ENCODE data around the gene EPN2.
A peak's percentile ranks its signal among the peaks of the same experiment; 100 is the strongest.

Gene EPN2

GRCh38 chr17:19261426-19261825, 24.3 kb downstream of the EPN2 start:
- no peak overlapping the region for H3K4me3 ChIP-seq (ENCODE audit: control insufficient read depth, low read depth, low read length)
- TF ChIP-seq, protein P1, sequence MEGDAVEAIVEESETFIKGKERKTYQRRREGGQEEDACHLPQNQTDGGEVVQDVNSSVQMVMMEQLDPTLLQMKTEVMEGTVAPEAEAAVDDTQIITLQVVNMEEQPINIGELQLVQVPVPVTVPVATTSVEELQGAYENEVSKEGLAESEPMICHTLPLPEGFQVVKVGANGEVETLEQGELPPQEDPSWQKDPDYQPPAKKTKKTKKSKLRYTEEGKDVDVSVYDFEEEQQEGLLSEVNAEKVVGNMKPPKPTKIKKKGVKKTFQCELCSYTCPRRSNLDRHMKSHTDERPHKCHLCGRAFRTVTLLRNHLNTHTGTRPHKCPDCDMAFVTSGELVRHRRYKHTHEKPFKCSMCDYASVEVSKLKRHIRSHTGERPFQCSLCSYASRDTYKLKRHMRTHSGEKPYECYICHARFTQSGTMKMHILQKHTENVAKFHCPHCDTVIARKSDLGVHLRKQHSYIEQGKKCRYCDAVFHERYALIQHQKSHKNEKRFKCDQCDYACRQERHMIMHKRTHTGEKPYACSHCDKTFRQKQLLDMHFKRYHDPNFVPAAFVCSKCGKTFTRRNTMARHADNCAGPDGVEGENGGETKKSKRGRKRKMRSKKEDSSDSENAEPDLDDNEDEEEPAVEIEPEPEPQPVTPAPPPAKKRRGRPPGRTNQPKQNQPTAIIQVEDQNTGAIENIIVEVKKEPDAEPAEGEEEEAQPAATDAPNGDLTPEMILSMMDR (conservative IDR thresholded peaks at IDR 0.05; ENCODE audit: control insufficient read depth, insufficient read depth, low read depth, low read length) = no peak

DNA sequence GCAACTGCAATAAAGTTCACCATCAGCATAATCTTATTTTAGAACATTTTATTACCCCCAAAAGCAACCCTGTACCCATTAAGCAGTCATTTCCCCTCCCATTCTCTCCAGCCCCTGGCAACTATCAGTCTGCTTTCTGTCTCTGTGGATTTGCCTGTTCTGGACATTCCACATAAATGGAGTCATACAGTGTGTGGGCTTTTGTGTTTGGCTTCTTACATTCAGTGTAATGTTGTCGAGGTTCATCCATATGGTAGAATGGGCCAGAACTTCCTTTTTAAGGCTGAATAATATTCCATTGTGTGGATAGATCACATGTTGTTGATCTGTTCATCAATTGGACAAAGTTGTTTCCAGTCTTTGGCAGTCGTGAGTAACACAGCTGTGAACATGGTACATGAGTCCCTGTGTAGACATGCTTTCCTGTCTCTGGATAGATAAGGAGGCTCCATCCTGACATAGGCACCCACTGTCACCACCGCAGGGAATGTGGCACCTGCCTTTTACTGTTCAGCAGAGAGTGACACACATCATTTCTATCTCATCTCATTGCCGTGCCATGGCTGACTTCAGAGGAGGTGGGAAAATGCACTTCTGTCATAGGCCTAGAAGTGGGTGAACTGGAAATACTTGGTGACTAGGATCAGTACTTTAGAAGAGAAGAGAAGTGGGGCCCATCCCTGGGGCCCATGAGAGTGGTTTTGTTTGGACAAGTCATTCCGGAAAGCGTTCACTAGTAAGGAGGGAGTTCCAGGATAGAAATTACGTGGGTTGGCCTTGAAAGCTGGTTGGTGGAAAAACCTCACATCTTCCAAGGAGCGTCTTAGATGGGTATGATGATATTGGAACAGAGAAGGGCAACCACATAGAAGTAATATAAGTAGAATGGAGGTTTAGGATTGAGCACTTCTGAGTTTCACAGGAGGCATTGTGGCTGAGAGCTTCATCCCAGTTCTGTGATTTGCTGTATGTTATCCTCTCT, 25.8 kb downstream of the EPN2 start:
- no peak overlapping the region for H3K4me3 ChIP-seq (ENCODE audit: control insufficient read depth, low read depth, low read length)
- TF ChIP-seq, protein P1 (conservative IDR thresholded peaks at IDR 0.05; ENCODE audit: control insufficient read depth, insufficient read depth, low read depth, low read length) = no peak
- peak; percentile 73 for DNase-seq (ENCODE audit: low read depth)

More at GRCh38 chr17:19261426-19261825, 24.3 kb downstream of the EPN2 start:
- no peak for DNase-seq (ENCODE audit: low read depth)

DNA sequence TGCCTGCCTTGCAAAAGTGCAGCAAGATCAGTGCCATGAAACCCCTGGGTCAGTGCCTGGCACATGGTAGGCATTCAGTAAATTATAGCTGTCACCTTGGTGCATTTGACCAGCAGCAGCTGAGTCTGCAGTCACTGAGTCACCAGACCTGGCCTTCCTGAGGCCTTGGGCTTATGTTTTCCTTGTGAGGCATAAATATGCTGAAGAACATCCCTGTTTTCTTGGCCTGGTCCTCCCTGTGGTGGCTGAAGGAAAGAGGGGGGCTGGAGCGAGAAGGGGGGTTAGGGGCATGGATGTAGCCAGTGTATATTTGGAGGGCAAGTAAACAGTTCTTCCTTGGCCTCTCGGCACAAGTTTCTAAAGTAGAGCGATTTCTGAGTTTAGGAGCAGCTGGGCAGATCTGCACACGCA, 26.5 kb downstream of the EPN2 start:
- TF ChIP-seq, protein P1 (conservative IDR thresholded peaks at IDR 0.05; ENCODE audit: control insufficient read depth, insufficient read depth, low read depth, low read length) = no peak
- peak; percentile 77 for DNase-seq (ENCODE audit: low read depth)
- no peak overlapping the region for H3K4me3 ChIP-seq (ENCODE audit: control insufficient read depth, low read depth, low read length)

GRCh38 chr17:19264268-19264667, 27.1 kb downstream of the EPN2 start:
- DNase-seq (ENCODE audit: low read depth) = no peak
- H3K4me3 ChIP-seq (ENCODE audit: control insufficient read depth, low read depth, low read length) = no peak overlapping the region
- TF ChIP-seq, protein P1 (conservative IDR thresholded peaks at IDR 0.05; ENCODE audit: control insufficient read depth, insufficient read depth, low read depth, low read length) = no peak

DNA sequence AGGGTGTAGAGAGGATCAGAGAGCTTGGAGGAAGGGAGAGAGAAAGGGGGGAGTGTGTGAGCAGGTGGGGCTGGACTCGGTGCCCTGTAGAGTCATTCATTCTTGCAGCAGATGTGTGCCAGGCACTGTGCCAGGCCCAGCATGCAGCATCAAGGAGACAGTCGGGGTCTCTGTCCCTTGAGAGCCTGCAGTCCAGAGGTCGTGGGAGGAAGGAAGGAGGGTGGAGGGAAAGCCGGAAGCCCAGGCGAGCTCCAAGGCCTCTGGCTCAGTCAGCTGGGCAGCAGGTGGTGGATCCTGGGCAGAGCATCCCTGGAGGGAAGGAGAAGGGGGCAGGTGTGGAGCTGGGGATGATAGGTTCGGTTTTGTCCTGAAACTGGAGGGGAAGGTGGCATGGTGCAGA, 27.5 kb downstream of the EPN2 start:
- TF ChIP-seq, protein P1 (conservative IDR thresholded peaks at IDR 0.05; ENCODE audit: control insufficient read depth, insufficient read depth, low read depth, low read length) = no peak
- no peak for DNase-seq (ENCODE audit: low read depth)
- no peak overlapping the region for H3K4me3 ChIP-seq (ENCODE audit: control insufficient read depth, low read depth, low read length)

- DNase-seq (ENCODE audit: low read depth) = no peak
- TF ChIP-seq, protein P1 (conservative IDR thresholded peaks at IDR 0.05; ENCODE audit: control insufficient read depth, insufficient read depth, low read depth, low read length) = no peak
- no peak overlapping the region for H3K4me3 ChIP-seq (ENCODE audit: control insufficient read depth, low read depth, low read length)
These were observed 28.6 kb downstream of the EPN2 start for GRCh38 chr17:19265755-19266154.
